Activated naive CD4-positive, alpha-beta T cell treated with anti-CD3 and anti-CD28 coated beads, Interleukin-2, amount 50 U/mL, for 24 hours (primary cell): Measurements from ENCODE around the gene PLCL1.
"Not testable (repeated sequence)": the region's sequence is repeated elsewhere in the genome, so short reads cannot be mapped to it uniquely, and the experiment has no call there.

ENCODE experiments used
- H3K27ac Mint-ChIP-seq: one replicate; pipeline ENCODE4 v1.8.0; 2021; ENCODE audit warnings: mild to moderate bottlenecking, mixed read lengths
- H3K27me3 Mint-ChIP-seq: one replicate; pipeline ENCODE4 v1.8.0; 2021; ENCODE audit warnings: mixed read lengths
- H3K36me3 Mint-ChIP-seq: one replicate; pipeline ENCODE4 v1.8.0; 2021; ENCODE audit warnings: mixed read lengths
- H3K4me1 Mint-ChIP-seq: one replicate; pipeline ENCODE4 v1.8.0; 2021; ENCODE audit warnings: mixed read lengths
- H3K4me3 Mint-ChIP-seq: one replicate; pipeline ENCODE4 v1.8.0; 2021; ENCODE audit warnings: mild to moderate bottlenecking, mixed read lengths
- H3K9me3 Mint-ChIP-seq: one replicate; pipeline ENCODE4 v1.8.0; 2021; ENCODE audit warnings: mixed read lengths

PLCL1 gene

DNA sequence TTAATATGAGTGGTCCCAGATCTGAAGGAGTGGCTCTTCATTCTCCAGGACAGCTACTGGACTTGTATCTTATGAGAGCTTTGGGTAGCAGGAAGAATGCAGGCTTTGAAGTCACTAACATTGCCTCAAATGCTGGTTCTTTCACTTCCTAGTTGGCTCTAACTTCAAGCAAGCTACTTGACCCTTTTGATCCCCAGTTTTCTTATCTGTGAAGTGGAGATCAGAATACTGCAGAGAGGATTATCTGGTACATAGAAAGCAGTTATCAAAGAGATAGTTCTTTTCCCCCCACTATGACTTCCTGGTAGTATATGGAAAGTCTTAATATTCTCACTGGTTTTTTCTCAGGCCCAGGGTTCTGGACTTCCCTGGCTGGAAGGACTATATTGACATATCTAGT lies 3.4 kb upstream of the PLCL1 start:
- Mint-ChIP-seq H3K4me1 (peaks cover 22% of the 10 kb centered on the region), H3K9me3 (no peaks in the 10 kb centered on the region), H3K27me3 (no peaks in the 10 kb centered on the region), H3K36me3 (no peaks in the 10 kb centered on the region), H3K4me3 (no peak overlapping the region), H3K27ac (no peak overlapping the region)

DNA sequence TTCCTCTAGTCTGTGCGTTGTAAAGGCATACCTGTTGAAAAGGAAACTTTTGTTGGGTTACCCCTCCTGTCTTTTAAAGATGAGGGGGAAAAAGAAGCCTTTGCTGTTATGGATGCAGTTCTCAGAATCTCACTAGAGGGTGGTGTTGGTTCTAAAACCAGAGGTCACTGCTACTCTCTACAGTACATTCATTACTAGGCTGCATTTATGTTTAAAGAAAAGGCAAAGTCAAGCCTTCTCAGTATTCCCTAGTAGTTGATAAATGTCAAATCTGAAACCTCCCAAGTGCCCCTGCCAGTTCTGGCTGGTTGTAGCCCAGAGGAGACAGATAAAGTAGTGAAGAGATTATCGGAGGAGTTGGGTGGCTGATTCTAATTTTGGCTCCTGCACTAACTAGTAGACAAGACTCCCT lies 1.4 kb upstream of the PLCL1 start:
- H3K4me1 Mint-ChIP-seq, result peaks cover 42% of the 10 kb centered on the region
- no peaks in the 10 kb centered on the region for H3K27me3 Mint-ChIP-seq
- H3K36me3 Mint-ChIP-seq, result no peaks in the 10 kb centered on the region
- no peak overlapping the region for H3K27ac Mint-ChIP-seq
- peak overlapping the region; percentile 68 for H3K4me3 Mint-ChIP-seq
- H3K9me3 Mint-ChIP-seq, result no peaks in the 10 kb centered on the region

DNA sequence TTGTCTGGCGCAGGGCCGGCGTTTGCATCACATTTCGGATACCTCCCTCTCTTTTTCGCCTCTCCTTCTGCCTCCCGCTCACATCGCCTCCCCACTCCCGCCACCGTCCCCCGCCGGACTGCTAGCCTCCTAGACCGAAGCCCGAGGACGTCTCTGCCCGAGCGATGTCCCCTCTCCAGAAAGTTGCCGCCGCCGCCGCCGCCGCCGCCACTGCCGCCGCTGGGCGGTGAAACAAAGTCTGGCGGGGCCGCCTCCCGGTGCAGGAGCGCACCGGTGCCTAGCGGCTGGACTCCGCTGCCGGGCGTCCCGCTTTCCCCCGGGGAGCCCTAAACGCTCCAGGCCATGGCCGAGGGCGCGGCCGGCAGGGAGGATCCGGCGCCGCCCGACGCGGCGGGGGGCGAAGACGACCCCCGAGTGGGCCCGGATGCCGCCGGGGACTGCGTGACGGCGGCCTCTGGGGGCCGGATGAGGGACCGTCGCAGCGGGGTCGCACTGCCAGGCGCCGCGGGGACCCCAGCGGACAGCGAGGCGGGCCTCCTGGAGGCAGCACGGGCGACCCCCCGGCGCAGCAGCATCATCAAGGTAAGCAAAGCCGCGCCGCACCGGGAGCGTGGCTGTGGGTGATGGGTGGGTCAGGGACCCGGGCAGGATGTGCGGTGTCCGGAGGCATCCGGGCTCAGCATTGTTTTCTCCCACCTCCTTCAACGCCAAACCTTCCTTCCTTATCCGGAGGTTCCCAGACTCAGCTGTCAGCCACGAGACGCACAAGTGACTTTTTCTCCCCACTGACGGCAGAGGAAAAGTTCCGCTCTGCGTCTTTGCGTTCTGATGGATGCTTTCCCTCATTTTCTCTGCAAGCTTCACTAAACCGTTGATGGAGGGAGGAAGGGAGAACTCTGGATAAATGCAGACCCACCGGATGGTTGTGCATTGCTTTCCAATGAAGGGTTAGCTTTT lies 643 bp downstream of the PLCL1 start:
- Mint-ChIP-seq H3K27ac (peak overlapping the region; percentile 96), H3K27me3 (no peaks in the 10 kb centered on the region), H3K36me3 (no peaks in the 10 kb centered on the region), H3K4me1 (peaks cover 62% of the 10 kb centered on the region), H3K4me3 (peak overlapping the region; percentile 96), H3K9me3 (no peaks in the 10 kb centered on the region)

DNA sequence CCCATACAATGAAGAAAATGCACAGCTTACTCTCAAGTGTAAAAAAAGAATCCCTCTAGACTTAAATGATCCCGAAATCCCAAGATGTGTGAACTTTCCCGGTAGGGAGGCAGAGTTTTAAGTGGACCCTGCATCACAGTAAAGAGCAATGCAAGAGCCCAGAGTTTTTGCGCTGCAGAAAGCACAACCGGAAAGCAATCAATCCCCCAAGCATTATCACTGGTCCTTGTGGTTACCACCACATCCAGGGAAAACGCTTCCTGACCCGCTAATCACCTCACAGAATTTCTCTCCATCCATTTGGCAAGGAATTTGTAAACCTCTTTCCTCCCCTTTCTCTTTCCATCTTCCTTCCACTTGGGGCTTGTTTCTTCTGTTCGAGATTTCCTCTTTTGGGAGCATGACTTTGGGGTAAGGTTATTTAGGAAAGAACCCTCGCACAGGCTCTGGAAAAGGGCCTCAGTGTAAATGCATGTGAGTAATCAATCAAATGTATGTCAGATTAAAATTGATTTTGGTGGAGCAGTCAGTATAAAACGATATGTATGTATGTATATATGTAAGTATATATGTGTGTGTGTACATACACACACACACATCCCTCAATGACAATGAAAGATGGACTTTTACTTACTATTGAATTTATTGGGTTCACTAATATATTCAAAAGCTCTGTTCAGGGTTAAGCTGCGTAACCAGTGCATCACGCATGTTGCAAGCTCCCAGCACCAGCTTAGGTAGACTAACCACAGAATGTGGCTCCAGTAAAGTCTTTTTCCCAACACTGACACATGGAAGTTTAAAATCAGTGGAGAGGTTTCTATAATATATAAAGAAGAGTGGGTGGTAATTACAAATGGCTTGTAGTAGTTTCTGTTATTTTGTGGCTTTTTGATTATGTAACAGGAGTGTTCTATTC lies 1.6 kb downstream of the PLCL1 start:
- peak overlapping the region; percentile 96 for H3K27ac Mint-ChIP-seq
- H3K36me3 Mint-ChIP-seq, result no peaks in the 10 kb centered on the region
- H3K27me3 Mint-ChIP-seq, result no peaks in the 10 kb centered on the region
- H3K9me3 Mint-ChIP-seq, result no peaks in the 10 kb centered on the region
- H3K4me3 Mint-ChIP-seq, result peak overlapping the region; percentile 96
- peaks cover 71% of the 10 kb centered on the region for H3K4me1 Mint-ChIP-seq

DNA sequence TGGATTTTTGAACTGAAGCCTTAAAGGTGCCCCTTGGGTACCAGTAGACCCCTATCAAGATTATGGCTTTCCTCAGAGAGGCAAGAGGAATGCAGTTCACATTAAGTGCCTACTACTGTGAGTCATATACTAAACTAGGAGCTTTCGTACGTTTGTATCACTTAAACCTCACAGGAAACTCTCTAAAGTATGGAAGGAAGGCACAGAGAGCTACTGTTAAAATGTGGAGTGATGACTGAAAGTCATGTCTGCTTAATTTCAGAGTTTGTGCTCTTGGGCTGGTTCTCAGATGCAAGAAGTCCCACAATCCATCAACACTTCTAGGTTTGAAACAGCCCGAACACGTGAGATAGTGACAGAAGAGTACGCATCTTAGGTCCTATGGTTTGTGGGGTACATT lies 4.7 kb downstream of the PLCL1 start:
- H3K36me3 Mint-ChIP-seq, result no peaks in the 10 kb centered on the region
- peak overlapping the region; percentile 58 for H3K4me3 Mint-ChIP-seq
- no peaks in the 10 kb centered on the region for H3K9me3 Mint-ChIP-seq
- peaks cover 85% of the 10 kb centered on the region for H3K4me1 Mint-ChIP-seq
- peak overlapping the region; percentile 79 for H3K27ac Mint-ChIP-seq
- no peaks in the 10 kb centered on the region for H3K27me3 Mint-ChIP-seq

DNA sequence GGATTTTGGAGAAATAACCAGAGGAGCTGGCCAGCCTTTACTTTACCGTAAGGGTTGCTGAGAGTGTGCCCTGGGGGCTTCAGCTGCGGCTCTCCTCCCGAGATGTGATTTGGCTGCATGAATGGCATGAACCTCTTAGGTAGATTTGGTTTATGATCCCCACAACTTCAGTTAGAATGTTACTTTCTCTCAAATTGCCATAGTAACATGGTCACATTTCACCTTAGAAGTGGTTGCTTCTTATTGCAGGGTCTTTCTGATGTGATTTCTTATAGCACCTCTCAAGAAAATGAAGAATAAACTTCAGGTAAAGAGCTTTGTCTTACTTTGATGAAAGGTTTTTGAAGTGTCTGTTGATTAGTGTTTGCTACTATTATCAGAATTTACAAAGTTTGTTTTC lies 5.6 kb downstream of the PLCL1 start:
- Mint-ChIP-seq H3K36me3 (no peaks in the 10 kb centered on the region), H3K27me3 (no peaks in the 10 kb centered on the region), H3K27ac (peak overlapping the region; percentile 64), H3K4me3 (no peak overlapping the region), H3K9me3 (no peaks in the 10 kb centered on the region), H3K4me1 (peaks cover 91% of the 10 kb centered on the region)

DNA sequence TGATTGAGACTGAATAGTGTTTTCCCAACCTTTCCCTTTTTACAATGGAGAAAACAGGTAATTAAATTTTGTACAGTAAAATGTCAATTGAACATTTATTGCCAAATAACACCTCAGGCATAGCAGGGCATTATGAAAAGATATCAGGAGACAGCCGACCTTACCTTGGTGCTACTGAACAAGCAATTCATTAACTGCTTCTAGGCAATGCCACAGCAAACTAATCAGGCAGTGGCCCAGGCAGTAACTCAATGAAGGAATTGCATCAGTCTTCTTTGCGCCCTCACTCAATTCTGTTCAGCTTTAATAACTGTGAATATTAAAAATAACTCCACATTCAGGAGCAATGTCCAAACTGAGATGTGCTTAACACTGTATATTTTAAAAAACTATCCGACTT lies 6.1 kb downstream of the PLCL1 start:
- H3K4me1 Mint-ChIP-seq, result peaks cover 94% of the 10 kb centered on the region
- no peak overlapping the region for H3K4me3 Mint-ChIP-seq
- peak overlapping the region; percentile 64 for H3K27ac Mint-ChIP-seq
- H3K27me3 Mint-ChIP-seq, result no peaks in the 10 kb centered on the region
- H3K36me3 Mint-ChIP-seq, result peaks cover under 1% of the 10 kb centered on the region
- H3K9me3 Mint-ChIP-seq, result no peaks in the 10 kb centered on the region

DNA sequence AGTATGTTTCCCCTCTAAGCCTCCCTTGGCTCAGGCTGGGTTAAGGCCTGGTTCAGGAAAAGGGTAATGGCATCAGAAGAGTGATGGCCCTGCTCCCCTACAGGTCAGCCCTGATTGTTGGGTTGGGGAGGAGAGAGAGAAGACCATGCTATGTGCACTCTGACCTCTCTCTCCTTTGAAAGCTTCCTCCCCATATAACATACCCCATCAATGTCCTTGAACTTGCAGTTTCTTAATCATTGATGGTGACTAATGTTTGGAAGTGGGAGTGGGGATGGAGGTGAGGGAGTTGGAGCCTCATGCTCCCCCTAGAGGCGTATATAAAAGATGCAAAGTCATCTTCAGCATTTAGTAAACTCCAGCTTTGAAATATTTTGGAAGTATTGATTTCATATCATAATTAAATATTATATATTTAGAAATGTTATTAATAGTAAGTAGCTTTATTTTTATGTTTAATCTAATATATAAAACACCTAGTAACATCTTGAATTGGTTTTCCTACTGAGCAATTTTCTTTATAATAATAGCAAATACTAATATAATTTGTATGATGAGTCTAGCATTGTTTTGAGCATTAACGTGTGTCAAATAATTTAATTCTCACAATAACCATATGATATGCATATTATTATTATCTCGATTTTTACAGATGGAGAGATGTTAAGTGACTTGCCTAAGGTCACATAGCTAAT lies 8.8 kb downstream of the PLCL1 start:
- Mint-ChIP-seq H3K4me3 (no peak overlapping the region), H3K9me3 (no peaks in the 10 kb centered on the region), H3K4me1 (peaks cover 87% of the 10 kb centered on the region), H3K27me3 (no peaks in the 10 kb centered on the region), H3K36me3 (peaks cover 7% of the 10 kb centered on the region), H3K27ac (no peak overlapping the region)

DNA sequence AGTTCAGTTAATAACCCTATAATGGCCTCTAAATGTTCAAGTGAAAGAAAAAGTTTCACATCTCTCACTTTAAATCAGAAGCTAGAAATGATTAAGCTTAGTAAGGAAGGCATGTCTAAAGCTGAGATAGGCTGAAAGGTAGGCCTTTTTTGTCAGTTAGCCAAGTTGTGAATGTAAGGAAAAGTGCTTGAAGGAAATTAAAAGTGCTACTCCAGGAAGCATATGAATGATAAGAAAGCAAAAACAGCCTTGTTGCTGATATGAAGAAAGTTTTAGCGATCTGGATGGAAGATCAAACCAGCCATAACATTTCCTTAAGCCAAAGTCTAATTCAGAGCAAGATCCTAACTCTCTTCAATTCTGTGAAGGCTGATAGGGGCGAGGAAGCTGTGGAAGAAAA lies 10.1 kb downstream of the PLCL1 start:
- H3K27ac Mint-ChIP-seq, result peak overlapping the region; percentile 88
- H3K27me3 Mint-ChIP-seq, result no peaks in the 10 kb centered on the region
- H3K4me3 Mint-ChIP-seq, result peak overlapping the region; percentile 70
- peaks cover 7% of the 10 kb centered on the region for H3K36me3 Mint-ChIP-seq
- peaks cover 87% of the 10 kb centered on the region for H3K4me1 Mint-ChIP-seq
- H3K9me3 Mint-ChIP-seq, result no peaks in the 10 kb centered on the region

DNA sequence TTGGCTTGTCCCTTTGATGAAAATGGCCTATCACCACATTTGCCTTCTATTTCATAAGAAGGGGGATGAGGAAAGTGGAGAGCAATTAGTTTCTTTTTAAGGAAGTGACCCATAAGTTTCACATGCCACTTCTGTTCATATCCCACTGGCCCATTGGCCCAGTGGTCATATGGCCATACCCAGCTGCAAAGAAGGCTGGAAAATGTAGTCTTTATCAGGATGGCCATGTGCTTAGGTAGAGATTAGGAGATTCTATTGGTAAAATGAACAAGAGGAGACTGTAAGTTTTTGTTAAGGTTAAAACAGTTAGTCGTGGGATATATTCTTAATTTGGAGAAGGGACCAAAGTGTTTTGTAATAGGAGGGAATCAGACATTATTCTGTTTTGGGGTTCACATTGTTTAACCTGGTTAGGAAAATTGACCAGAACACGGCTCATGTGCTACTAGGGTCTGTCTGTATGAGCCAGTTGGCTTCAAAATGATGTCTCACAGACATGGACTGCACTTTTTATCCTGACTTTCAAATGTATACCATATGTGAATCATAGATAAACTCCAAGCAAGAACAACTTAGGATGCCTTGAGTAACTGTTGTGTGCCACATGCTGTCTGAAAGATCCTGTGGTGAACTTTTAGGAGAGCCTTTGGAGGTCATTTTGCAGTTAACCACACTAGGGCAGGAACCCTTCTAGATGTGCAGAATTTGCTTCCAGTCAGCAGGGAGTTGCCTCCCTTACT lies 17.3 kb downstream of the PLCL1 start:
- peak overlapping the region; percentile 4 for H3K4me3 Mint-ChIP-seq

DNA sequence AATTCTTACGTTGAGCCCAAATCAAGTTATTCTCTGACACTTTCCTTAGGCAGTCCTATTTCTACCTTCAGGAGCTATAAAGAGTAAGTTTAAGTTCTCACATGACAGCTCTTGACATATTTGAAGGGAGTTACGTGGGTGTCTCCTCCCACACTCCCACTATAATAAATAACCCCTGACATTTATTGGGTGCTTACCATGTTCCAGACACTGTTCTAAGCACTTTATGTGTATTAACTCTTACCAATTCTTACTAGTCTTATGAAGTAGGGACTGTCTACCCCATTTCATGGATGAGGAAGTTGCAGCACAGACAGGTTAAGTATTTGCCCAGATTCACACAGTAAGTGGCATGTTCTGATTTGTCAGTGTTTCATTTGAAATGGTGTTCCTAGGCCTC lies 17.9 kb downstream of the PLCL1 start:
- Mint-ChIP-seq H3K36me3 (peaks cover 12% of the 10 kb centered on the region), H3K9me3 (peaks cover 3% of the 10 kb centered on the region), H3K27ac (no peak overlapping the region), H3K4me3 (no peak overlapping the region), H3K4me1 (peaks cover 82% of the 10 kb centered on the region), H3K27me3 (no peaks in the 10 kb centered on the region)

More for the DNA sequence above, 17.3 kb downstream of the PLCL1 start:
- Mint-ChIP-seq H3K27ac (no peak overlapping the region), H3K4me1 (peaks cover 82% of the 10 kb centered on the region), H3K27me3 (no peaks in the 10 kb centered on the region), H3K36me3 (peaks cover 14% of the 10 kb centered on the region), H3K9me3 (peaks cover 3% of the 10 kb centered on the region)

DNA sequence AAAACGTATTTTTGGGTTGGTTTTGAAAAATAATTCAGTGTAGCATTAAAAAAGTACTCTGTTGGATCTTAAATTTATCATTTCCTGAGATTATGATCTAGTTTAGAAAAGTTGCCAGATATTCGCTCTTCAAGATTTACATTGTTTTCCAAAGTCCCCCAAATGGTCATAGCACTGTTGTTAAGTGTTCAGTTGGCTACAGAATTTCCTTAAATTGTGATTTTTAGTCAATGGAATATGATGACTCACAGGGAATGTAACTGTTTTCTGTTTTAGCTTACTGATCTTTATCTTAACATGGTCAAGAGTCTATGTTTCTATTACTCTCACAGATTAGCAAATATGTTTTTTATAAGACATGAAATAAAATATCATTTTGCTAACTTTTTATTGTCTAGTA lies 23.2 kb downstream of the PLCL1 start:
- H3K27me3 Mint-ChIP-seq, result no peaks in the 10 kb centered on the region
- peaks cover 25% of the 10 kb centered on the region for H3K36me3 Mint-ChIP-seq
- peak overlapping the region; percentile 27 for H3K27ac Mint-ChIP-seq
- peaks cover 19% of the 10 kb centered on the region for H3K9me3 Mint-ChIP-seq
- H3K4me1 Mint-ChIP-seq, result peaks cover 54% of the 10 kb centered on the region
- H3K4me3 Mint-ChIP-seq, result no peak overlapping the region

DNA sequence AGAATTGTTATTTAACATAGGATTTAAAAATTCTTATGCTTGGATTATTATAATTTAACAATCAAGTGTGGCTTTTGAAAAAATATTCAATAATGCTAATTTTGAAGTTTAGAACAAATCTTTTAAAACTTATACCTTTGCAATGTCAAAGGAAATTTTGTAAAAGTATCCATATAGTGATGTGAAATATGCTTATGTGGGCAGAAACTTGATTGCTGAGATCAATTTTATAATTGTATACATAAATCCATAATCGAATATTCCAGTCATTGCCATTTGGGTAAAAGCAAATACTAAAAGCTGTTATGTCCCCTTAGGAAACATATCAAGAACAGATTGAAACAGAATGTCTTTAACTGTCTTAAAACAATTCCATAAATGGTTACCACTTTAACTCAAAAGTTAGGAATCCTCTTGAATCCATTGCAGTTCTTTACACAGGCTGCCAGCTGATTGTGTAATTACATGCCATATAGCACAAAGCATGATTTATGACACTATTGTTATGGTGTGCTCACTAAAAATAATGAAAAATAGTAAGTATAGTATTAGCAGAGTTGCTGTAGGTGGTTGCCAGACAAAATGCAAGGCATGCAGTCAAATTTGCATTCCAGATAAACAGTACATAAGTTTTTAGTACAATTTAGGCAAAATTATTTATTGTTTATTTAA lies 24.2 kb downstream of the PLCL1 start:
- Mint-ChIP-seq H3K36me3 (peaks cover 27% of the 10 kb centered on the region), H3K27ac (no peak overlapping the region), H3K9me3 (peaks cover 25% of the 10 kb centered on the region), H3K27me3 (no peaks in the 10 kb centered on the region), H3K4me1 (peaks cover 44% of the 10 kb centered on the region), H3K4me3 (no peak overlapping the region)

DNA sequence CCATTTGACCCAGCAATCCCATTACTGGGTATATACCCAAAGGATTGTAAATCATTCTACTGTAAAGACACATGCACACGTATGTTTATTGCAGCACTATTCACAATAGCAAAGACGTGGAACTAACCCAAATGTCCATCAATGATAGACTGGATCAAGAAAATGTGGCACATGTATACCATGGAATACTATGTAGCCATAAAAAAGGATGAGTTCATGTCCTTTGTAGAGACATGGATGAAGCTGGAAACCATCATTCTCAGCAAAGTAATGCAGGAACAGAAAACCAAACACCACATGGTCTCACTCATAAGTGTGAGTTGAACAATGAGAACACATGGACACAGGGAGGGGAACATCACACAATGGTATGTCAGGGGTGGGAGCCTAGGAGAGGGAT lies 30.4 kb downstream of the PLCL1 start:
- not testable (repeated sequence) for H3K27me3 Mint-ChIP-seq, H3K4me3 Mint-ChIP-seq, H3K27ac Mint-ChIP-seq
- H3K4me1 Mint-ChIP-seq, result peaks cover 53% of the 10 kb centered on the region
- peaks cover 25% of the 10 kb centered on the region for H3K9me3 Mint-ChIP-seq
- H3K36me3 Mint-ChIP-seq, result peaks cover 26% of the 10 kb centered on the region
